HEK293 (cell line): ENCODE measurements around the gene TMEM100.

Experiments
- ATF2 ChIP-seq: fragments of 450-650 bp; formaldehyde crosslinking; IDR thresholded peaks from 2 replicates; pipeline ENCODE4 v1.5.1; 2016; ENCODE audit warnings: missing biosample characterization, missing genetic modification characterization, low read depth
- GLI2 ChIP-seq: fragments of 450-650 bp; formaldehyde crosslinking; IDR thresholded peaks from 2 replicates; pipeline ENCODE4; 2017; ENCODE audit warnings: missing biosample characterization, missing genetic modification characterization, low read depth, borderline replicate concordance
- ZNF169 ChIP-seq: fragments of 450-650 bp; formaldehyde crosslinking; IDR thresholded peaks from 2 replicates; pipeline ENCODE4 v1.5.1; 2016; ENCODE audit warnings: missing biosample characterization, missing genetic modification characterization
- ZNF48 ChIP-seq: fragments of 450-650 bp; formaldehyde crosslinking; IDR thresholded peaks from 2 replicates; pipeline ENCODE4 v1.5.1; 2016; ENCODE audit warnings: missing biosample characterization, missing genetic modification characterization
- ZNF624 ChIP-seq: fragments of 450-650 bp; formaldehyde crosslinking; IDR thresholded peaks from 2 replicates; pipeline ENCODE4 v1.5.1; 2017; ENCODE audit warnings: missing biosample characterization, missing genetic modification characterization
- TF ChIP-seq, protein P1 (sequence below): fragments of 450-650 bp; formaldehyde crosslinking; conservative IDR thresholded peaks from 2 replicates; pipeline ENCODE4 v1.5.1; 2016; ENCODE audit warnings: low read depth, missing biosample characterization, missing genetic modification characterization
- TF ChIP-seq, protein P2 (sequence below): fragments of 450-650 bp; formaldehyde crosslinking; IDR thresholded peaks from 2 replicates; pipeline ENCODE4 v1.5.1; 2016; ENCODE audit warnings: missing biosample characterization, missing genetic modification characterization
- TF ChIP-seq, protein P3 (sequence below): fragments of 450-650 bp; formaldehyde crosslinking; IDR thresholded peaks from 2 replicates; pipeline ENCODE4 v1.5.1; 2016; ENCODE audit warnings: missing biosample characterization, missing genetic modification characterization

GRCh38 chr17:55717898-55718735, 4.5 kb downstream of the TMEM100 start:
- no peak for TF ChIP-seq ZNF48 (tag by site-specific recombination)
- TF ChIP-seq, protein P1, sequence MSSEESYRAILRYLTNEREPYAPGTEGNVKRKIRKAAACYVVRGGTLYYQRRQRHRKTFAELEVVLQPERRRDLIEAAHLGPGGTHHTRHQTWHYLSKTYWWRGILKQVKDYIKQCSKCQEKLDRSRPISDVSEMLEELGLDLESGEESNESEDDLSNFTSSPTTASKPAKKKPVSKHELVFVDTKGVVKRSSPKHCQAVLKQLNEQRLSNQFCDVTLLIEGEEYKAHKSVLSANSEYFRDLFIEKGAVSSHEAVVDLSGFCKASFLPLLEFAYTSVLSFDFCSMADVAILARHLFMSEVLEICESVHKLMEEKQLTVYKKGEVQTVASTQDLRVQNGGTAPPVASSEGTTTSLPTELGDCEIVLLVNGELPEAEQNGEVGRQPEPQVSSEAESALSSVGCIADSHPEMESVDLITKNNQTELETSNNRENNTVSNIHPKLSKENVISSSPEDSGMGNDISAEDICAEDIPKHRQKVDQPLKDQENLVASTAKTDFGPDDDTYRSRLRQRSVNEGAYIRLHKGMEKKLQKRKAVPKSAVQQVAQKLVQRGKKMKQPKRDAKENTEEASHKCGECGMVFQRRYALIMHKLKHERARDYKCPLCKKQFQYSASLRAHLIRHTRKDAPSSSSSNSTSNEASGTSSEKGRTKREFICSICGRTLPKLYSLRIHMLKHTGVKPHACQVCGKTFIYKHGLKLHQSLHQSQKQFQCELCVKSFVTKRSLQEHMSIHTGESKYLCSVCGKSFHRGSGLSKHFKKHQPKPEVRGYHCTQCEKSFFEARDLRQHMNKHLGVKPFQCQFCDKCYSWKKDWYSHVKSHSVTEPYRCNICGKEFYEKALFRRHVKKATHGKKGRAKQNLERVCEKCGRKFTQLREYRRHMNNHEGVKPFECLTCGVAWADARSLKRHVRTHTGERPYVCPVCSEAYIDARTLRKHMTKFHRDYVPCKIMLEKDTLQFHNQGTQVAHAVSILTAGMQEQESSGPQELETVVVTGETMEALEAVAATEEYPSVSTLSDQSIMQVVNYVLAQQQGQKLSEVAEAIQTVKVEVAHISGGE, result no peak
- no peak for TF ChIP-seq GLI2 (tag by site-specific recombination)
- TF ChIP-seq, protein P2, sequence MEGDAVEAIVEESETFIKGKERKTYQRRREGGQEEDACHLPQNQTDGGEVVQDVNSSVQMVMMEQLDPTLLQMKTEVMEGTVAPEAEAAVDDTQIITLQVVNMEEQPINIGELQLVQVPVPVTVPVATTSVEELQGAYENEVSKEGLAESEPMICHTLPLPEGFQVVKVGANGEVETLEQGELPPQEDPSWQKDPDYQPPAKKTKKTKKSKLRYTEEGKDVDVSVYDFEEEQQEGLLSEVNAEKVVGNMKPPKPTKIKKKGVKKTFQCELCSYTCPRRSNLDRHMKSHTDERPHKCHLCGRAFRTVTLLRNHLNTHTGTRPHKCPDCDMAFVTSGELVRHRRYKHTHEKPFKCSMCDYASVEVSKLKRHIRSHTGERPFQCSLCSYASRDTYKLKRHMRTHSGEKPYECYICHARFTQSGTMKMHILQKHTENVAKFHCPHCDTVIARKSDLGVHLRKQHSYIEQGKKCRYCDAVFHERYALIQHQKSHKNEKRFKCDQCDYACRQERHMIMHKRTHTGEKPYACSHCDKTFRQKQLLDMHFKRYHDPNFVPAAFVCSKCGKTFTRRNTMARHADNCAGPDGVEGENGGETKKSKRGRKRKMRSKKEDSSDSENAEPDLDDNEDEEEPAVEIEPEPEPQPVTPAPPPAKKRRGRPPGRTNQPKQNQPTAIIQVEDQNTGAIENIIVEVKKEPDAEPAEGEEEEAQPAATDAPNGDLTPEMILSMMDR (tag by site-specific recombination), result 0 out of 2 replicates have a peak, but pooled peaks have one; percentile 27
- TF ChIP-seq, protein P3, sequence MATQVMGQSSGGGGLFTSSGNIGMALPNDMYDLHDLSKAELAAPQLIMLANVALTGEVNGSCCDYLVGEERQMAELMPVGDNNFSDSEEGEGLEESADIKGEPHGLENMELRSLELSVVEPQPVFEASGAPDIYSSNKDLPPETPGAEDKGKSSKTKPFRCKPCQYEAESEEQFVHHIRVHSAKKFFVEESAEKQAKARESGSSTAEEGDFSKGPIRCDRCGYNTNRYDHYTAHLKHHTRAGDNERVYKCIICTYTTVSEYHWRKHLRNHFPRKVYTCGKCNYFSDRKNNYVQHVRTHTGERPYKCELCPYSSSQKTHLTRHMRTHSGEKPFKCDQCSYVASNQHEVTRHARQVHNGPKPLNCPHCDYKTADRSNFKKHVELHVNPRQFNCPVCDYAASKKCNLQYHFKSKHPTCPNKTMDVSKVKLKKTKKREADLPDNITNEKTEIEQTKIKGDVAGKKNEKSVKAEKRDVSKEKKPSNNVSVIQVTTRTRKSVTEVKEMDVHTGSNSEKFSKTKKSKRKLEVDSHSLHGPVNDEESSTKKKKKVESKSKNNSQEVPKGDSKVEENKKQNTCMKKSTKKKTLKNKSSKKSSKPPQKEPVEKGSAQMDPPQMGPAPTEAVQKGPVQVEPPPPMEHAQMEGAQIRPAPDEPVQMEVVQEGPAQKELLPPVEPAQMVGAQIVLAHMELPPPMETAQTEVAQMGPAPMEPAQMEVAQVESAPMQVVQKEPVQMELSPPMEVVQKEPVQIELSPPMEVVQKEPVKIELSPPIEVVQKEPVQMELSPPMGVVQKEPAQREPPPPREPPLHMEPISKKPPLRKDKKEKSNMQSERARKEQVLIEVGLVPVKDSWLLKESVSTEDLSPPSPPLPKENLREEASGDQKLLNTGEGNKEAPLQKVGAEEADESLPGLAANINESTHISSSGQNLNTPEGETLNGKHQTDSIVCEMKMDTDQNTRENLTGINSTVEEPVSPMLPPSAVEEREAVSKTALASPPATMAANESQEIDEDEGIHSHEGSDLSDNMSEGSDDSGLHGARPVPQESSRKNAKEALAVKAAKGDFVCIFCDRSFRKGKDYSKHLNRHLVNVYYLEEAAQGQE (tag by site-specific recombination), result no peak
- no peak for TF ChIP-seq ZNF169
- no peak for TF ChIP-seq ATF2
- TF ChIP-seq ZNF624 (tag by site-specific recombination), result no peak
